Cardiac fibroblast (primary cell): Measurements from ENCODE around the gene ELP5.
"Not testable (repeated sequence)": the region's sequence is repeated elsewhere in the genome, so short reads cannot be mapped to it uniquely, and the experiment has no call there.

Experiments used
- DNase-seq, 2 donors: peaks; one replicate each; pipeline versions ENCODE4 v3.0.0 to v3.0.0-alpha.2; 2010; ENCODE audit warnings: low read depth in 2 of 2
- H3K4me3 ChIP-seq, 2 donors: replicated peaks in 1 of 2; 1 replicate in 1 of 2; 2 replicates in 1 of 2; pipeline ENCODE4 v1.5.1; 2011; ENCODE audit warnings: low read depth in 2 of 2, low read length in 2 of 2, mild to moderate bottlenecking in 2 of 2, moderate library complexity in 1 of 2
- TF ChIP-seq, protein P1 (sequence below): IDR thresholded peaks from one replicate; pipeline ENCODE4 v1.5.1; 2011; ENCODE audit warnings: low read depth, mild to moderate bottlenecking, low read length, inconsistent platforms

Gene ELP5

DNA sequence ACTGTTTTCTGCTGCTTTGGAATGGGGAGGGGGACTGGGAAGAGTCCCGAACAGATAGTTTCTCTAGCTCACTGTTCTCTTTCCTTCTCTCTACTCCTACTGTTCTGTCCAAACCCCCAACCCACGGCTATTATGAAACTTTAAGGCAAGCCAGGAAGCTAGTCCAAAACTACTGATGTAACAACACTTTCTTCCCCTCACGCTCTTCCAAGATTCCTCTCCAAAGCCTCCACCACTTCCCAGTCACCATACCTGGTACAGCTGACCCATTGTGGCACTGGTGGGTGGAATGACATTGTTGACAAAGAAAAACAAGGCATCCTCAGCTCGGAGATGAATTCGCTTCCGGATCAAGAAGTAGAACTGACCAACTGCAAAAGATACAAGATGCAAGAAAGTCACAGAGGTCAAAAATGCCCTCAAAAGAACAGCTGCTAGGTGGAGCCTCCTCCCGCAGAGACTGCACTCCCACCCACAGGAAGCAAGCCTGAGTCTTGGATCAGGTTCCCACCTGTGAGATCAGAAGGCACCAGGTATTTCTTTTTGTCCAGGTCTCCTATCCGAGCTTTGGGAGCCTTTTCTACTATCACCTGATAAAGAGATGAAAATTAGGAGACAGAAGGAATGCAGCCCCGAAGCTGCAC lies 10.8 kb upstream of the ELP5 start:
- peak overlapping the region; percentile 76 to 95 for H3K4me3 ChIP-seq
- TF ChIP-seq, protein P1, sequence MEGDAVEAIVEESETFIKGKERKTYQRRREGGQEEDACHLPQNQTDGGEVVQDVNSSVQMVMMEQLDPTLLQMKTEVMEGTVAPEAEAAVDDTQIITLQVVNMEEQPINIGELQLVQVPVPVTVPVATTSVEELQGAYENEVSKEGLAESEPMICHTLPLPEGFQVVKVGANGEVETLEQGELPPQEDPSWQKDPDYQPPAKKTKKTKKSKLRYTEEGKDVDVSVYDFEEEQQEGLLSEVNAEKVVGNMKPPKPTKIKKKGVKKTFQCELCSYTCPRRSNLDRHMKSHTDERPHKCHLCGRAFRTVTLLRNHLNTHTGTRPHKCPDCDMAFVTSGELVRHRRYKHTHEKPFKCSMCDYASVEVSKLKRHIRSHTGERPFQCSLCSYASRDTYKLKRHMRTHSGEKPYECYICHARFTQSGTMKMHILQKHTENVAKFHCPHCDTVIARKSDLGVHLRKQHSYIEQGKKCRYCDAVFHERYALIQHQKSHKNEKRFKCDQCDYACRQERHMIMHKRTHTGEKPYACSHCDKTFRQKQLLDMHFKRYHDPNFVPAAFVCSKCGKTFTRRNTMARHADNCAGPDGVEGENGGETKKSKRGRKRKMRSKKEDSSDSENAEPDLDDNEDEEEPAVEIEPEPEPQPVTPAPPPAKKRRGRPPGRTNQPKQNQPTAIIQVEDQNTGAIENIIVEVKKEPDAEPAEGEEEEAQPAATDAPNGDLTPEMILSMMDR, result no peak
- no peak for DNase-seq

DNA sequence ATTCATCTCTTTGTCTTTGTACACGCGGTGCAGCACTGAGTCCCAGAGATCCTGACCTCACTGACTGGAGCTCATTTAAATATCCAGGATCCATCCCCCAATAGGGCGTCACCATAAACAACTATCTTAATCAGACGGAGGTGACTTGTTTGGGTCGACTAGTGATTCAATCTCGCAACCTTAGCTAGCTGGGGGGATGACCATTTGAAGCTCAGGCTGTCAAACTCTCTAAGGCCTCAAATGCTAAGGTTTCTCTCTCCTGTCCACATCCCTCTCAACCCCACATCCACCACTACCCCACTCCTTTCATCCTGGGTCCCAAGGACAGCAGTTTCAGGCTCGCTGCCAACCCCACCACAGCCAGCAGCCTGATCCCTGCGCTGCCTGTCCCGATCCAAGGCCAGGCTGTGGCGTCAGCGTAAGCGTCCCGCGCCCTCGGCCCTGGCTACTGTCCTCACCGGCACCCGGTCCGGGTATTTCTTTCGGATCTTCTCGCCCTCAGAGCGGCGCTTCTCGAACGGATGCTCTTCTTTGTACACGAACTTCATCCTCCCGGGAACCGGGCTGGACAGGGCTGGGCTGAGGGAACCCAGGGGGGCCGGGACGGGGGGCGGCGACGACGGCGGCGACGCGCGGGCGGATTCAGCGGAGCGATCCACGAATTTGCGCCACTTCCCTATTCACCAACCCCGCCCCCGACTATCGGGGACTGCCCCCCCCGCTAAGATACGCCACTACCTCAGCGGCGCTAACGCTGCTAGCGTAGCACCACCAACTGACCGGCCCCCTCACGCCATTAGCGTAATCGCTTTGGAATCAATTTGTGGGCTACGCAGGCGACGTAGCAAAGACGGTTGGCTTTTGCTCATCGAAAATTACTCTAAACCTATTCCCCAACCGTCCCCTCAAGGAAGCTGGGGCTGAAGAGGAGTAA lies 10.0 kb upstream of the ELP5 start, which contains the start of gene GABARAP:
GABARAP (minus strand) TSS at position 667 of the 934 bp plus-strand sequence; CDS start at position 548, 119 bp downstream.
- TF ChIP-seq, protein P1, result no peak
- DNase-seq, result peak; percentile 95 to 97
- H3K4me3 ChIP-seq, result peak within 1 kb of the TSS; percentile 76 to 95

DNA sequence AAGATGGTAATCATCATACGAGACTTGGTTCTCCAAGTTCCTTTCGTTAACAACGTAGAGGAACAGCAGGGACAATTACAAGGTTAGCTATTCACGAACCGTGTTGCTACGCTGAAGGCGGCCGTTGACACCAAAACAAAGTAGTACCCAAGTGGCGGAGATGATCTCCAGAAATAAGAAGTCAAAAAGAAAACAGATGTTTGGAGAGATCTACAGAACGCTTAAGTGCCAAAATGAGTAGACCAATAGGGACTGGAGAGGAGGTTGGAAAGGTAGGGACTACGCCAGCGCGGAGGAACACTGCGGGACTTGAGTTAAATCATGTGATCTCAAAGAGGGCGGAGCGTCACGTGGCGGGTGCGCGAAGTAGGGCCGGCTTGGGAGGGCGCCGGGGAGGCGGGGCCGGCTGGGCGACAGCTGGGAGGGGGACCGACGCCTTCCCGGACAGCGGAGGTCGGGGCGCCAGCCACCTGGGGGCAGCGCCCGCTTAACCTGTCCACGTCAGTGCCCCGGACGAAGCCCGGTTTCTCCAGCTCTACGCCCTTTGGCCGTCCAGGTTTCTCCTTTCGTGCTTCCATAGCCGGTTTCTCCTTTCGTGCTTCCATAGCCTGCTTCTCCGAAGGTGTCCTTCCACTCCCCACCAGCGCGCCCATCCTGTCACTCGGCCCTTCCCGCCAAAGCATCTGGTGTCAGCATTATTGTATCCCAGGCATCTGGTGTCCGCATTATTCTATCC lies 9.1 kb upstream of the ELP5 start:
- DNase-seq, result peak; percentile 98
- TF ChIP-seq, protein P1, result no peak

DNA sequence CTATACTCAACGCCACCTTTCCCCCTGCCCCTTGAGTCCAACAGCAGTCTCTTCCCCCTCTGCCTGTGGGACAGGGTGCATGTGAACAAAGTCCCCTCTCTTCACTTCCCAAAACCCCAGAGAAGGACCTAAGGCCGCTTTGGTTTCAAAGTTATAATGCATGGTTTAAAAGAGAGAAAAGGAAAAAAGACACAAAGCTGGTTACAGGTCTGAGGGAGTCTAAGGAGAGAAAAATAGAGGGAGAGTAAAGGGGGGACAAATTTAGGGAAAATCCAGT lies 8.6 kb upstream of the ELP5 start:
- TF ChIP-seq, protein P1, result no peak
- DNase-seq, result no peak
- peak overlapping the region; percentile 76 to 95 for H3K4me3 ChIP-seq

More for the DNA sequence above, 9.1 kb upstream of the ELP5 start:
- peak overlapping the region; percentile 76 to 95 for H3K4me3 ChIP-seq

DNA sequence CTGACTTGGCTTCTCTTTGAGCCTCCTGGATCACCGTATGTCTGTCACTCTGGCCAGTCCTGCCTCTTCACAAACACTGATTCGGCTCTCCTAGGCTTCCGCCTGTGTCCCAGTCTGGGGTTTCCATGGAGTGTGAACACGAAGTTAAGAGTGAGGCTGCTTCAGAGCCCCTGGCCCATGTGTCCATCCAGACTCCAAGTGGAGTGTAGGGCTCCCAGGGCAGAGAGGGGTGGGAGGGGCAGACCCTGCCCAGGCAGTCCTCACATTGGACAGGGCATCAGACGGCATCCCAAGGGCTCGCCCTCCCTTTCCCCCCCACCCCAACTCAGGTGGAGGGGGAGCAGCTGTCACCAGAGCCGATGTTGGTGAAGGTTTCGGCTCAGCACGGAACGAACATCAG lies 8.2 kb upstream of the ELP5 start:
- H3K4me3 ChIP-seq, DNase-seq: not testable (repeated sequence)

DNA sequence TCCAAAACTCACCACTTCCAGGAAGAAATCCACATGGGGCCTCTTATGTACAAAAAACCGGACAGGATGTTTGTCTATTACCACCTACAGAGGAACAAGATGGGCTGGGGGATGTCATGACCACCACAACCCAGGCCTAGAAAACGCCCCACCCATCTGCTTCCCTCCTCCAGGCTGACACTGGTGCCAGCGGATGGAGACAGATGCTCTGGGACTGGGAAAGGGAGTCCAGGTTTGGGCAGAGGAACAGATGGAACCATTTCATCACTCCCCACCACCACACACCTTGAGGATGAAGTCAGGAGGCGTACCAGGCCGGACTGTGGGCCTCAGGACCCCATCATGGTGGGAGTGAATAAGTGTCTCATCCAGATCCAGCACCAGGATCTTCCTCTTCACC lies 5.2 kb upstream of the ELP5 start:
- TF ChIP-seq, protein P1, result no peak
- H3K4me3 ChIP-seq, result no peak overlapping the region
- no peak for DNase-seq

DNA sequence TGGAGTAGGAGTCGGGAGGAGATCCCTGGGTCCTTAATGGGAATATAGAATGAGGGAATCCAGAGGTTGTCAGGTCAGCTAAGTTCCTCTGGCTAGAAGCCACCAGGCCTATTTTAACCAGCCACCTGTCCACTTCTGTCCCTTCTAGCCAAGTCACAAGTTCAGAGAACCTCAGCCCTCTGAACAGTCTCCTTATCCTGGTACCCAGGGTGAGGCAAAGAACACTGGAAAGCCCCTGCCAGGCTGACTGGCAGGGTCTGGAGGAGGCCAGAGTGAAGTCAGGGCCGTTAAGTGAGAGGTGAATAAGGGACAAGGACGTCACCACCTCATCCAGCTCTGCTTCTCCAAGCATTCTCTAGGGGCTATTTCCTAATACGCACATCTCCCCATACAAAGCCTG lies 3.2 kb upstream of the ELP5 start:
- TF ChIP-seq, protein P1, result no peak
- no peak for DNase-seq
- H3K4me3 ChIP-seq, result no peak overlapping the region
